GM06990 (cell line): ENCODE measurements around the gene CD300C.

Experiments
- DNase-seq: peaks from one replicate; pipeline ENCODE4 v3.0.0-alpha.2; 2011; ENCODE audit not compliant: insufficient read length; ENCODE audit errors: extremely low read depth
- H3K27me3 ChIP-seq: replicated peaks from 2 replicates; pipeline ENCODE4 v1.6.0; 2011; ENCODE audit warnings: low read length; ENCODE audit not compliant: control insufficient read depth, insufficient read depth
- H3K36me3 ChIP-seq: 2 replicates; pipeline ENCODE4 v1.5.1; 2011; ENCODE audit warnings: low read length; ENCODE audit not compliant: control insufficient read depth, insufficient read depth
- H3K4me3 ChIP-seq: replicated peaks from 2 replicates; pipeline ENCODE4 v1.5.1; 2011; ENCODE audit warnings: low read depth, mild to moderate bottlenecking, control low read depth, low read length
- TF ChIP-seq, protein P1 (sequence below): IDR thresholded peaks from 2 replicates; pipeline ENCODE4 v1.5.1; 2011; ENCODE audit warnings: low read length, control low read depth, mild to moderate bottlenecking, inconsistent platforms; ENCODE audit not compliant: insufficient read depth, poor library complexity, severe bottlenecking

Gene CD300C

DNA sequence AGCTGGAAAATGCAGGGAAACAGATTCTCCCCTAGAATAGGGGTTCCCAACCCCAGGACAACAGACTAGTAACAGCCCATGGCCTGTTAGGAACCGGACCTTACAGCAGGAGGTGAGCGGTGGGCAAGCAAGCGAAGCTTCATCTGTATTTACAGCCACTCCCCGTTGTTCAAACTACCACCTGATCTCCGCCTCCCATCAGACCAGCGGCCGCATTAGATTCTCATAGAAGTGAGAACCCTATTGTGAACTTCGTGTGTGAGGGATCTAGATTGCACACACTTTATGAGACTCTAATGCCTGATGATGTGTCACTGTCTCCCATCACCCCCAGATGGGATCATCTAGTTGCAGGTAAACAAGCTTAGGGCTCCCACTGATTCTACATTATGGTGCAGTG lies 18.2 kb downstream of the CD300C start:
- no peak for DNase-seq
- TF ChIP-seq, protein P1, sequence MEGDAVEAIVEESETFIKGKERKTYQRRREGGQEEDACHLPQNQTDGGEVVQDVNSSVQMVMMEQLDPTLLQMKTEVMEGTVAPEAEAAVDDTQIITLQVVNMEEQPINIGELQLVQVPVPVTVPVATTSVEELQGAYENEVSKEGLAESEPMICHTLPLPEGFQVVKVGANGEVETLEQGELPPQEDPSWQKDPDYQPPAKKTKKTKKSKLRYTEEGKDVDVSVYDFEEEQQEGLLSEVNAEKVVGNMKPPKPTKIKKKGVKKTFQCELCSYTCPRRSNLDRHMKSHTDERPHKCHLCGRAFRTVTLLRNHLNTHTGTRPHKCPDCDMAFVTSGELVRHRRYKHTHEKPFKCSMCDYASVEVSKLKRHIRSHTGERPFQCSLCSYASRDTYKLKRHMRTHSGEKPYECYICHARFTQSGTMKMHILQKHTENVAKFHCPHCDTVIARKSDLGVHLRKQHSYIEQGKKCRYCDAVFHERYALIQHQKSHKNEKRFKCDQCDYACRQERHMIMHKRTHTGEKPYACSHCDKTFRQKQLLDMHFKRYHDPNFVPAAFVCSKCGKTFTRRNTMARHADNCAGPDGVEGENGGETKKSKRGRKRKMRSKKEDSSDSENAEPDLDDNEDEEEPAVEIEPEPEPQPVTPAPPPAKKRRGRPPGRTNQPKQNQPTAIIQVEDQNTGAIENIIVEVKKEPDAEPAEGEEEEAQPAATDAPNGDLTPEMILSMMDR: no peak
- no peak overlapping the region for H3K4me3 ChIP-seq
- H3K27me3 ChIP-seq: peaks cover 1% of the 10 kb centered on the region; the same call in 1 of the 2 replicates
- no peaks in the 10 kb centered on the region for H3K36me3 ChIP-seq

DNA sequence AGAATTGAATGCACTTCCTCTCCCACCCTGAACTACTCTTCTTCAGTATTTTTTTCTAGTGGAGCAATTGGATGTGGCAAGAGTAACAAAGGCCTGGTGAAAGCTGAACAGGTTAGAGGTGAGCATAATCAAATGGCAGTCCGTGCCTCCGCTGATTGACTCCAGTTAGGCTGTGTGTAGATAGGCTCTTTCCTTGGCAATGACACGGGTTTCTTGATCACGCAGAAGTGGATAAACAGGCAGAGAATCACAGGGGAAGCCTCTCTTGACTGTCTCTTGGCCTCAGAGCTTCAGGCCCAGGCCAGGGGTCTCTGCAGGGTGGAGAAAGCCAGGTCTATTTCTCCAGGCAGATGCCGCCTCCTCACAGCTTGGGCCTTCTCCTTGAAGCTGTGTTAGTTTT lies 18.8 kb downstream of the CD300C start:
- Histone ChIP-seq H3K36me3 (no peaks in the 10 kb centered on the region), H3K27me3 (peaks cover 3% of the 10 kb centered on the region), H3K4me3 (no peak overlapping the region)
- TF ChIP-seq, protein P1: no peak
- no peak for DNase-seq

DNA sequence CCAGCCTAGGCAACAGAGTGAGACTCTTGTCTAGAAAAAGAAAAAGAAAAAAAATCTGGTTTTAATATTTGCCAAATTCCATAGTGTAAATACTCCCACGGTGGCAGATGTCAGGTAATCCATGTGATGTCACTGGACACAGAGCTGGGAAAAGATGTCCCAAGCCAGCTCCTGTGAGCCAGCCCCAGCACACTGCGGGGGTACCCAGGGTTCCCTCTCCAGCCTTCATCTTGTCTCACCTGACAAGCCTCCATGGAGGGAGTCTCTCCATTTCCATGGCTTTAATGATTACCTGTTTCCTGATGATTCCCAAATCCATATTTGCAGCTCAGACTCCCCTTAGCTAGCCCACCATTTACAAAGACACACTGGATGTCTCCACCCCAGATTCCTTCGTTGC lies 19.2 kb downstream of the CD300C start:
- no peak for DNase-seq
- H3K36me3 ChIP-seq: no peaks in the 10 kb centered on the region
- no peak overlapping the region for H3K4me3 ChIP-seq
- peaks cover 3% of the 10 kb centered on the region for H3K27me3 ChIP-seq
- TF ChIP-seq, protein P1: no peak

DNA sequence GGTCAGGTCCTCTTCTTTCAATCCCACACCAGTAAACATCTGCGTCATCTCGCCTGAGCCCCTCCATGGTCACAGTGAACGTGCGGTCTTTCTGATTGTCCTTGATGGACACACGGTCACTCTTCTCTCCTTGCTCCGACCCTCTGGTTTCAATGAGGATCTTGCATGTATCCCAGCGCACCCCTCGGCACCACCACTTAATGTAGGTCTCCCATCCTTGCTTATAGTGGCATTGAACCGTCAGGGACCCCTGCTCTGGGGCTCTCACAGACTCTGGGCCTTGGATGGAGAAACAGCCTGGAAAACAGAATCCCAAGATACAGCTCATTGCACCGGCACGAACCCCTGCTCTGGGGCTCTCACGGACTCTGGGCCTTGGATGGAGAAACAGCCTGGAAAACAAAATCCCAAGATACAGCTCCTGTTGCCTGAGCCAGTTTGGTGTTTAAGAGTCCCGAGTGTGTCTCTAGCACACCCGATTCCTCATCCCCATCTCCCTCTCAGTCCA lies 20.1 kb downstream of the CD300C start:
- H3K4me3 ChIP-seq: no peak overlapping the region
- peaks cover 3% of the 10 kb centered on the region for H3K27me3 ChIP-seq
- no peak for DNase-seq
- TF ChIP-seq, protein P1: no peak
- H3K36me3 ChIP-seq: no peaks in the 10 kb centered on the region

DNA sequence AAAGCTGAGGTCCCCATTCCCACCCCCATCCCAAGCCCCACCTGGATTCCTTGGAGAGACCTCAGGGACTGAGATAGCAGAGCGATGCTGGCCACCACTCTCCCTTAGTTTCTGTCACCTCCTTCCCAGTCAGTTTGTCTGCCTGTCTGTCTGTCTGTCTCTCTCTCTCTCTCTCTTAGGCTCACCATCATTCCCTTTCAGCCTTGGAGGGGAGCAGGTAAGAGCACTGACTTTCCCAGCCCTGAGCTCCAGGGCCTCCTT lies 20.5 kb downstream of the CD300C start:
- Histone ChIP-seq H3K36me3 (no peaks in the 10 kb centered on the region), H3K27me3 (peaks cover 3% of the 10 kb centered on the region), H3K4me3 (no peak overlapping the region)
- DNase-seq: no peak
- TF ChIP-seq, protein P1: no peak

DNA sequence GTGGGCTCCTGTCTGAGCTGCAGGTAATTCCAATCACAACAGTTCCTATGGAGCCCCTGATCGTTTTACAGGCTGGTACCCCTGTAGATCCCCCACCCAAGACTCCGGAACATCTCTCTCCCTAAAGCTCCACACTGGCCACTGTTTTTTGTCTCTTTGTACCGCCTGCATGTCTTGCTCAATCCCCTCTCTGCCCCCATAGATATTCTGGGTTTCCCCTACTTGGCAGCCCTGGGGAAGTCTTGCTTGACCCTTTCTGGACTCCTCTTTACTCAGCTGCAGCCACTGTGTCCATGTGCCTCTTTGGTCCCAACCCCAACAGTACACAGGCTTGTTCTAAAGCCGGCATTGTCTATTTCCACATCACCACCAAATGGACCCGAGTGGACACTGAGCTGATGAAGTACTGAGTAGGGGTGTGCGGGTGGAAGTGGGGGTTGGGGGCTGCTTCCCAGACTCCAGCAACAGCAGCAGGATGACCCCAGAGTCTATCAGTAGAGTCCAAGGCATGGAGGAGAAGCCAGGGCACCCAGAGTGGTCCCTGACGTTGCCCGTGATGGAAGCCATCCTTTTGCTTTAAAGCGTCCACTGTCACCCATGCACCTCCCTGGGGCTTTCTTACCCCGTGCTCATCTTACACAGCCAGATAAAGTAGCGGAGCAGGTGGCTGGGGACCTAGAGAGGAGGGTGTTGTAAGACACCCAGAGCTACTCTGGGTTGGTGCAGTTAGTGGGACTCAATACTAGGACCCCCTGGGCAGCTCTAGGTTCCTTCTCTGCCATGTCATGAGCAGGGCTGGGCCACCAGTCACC lies 21.1 kb downstream of the CD300C start:
- Histone ChIP-seq H3K36me3 (no peaks in the 10 kb centered on the region), H3K4me3 (no peak overlapping the region), H3K27me3 (peaks cover 3% of the 10 kb centered on the region)
- no peak for DNase-seq
- TF ChIP-seq, protein P1: no peak
